HG02798 (cell line): Measurements from ENCODE around the gene HTT.

Source experiments
- ATAC-seq: cut with Tn5 transposase; IDR thresholded peaks from one replicate; pipeline ENCODE4 v1.9.1; 2021; ENCODE audit warnings: mild to moderate bottlenecking; ENCODE audit not compliant: unreplicated experiment, poor library complexity

Gene HTT

DNA sequence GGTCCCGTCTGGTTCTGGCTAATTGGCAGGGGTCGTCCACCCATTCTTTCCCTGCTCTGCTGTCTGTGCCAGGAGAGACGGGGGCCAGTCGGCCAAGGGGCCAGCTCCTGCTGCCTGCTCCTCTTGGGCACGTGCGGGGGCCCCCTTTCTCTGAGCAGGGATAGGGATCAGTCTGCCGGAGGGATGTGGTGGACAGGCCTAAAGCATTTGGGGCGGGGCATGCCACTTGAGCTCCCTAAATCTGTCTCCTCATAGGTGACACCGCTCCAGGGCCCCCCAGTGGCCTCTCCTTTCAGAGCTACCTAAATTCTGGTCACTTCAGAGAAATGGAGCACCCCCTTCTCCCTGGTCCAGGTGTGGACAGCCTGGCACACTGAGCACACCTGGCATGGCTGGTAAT, 170.3 kb downstream of the HTT start:
- no peak for ATAC-seq

DNA sequence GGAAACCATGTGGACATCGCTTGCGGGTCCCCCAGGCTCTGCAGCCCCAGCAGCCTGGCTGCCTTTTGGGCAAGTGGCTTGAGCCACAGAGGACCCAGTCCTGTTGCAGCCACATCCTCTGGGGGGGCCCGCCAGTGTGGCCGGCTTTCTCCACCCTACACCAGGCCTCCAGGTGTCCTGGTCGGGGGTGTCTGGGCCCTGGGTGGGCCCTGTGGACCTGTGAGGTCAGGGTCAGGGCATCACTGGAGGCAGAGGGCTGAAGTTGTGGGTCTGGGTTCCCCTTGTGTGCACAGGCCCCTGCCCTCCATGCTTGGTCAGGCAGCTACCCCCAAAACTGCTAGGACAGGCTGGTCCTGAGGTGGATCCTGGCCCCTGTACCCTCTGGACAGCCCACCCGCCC, 171.2 kb downstream of the HTT start:
- ATAC-seq, result no peak

DNA sequence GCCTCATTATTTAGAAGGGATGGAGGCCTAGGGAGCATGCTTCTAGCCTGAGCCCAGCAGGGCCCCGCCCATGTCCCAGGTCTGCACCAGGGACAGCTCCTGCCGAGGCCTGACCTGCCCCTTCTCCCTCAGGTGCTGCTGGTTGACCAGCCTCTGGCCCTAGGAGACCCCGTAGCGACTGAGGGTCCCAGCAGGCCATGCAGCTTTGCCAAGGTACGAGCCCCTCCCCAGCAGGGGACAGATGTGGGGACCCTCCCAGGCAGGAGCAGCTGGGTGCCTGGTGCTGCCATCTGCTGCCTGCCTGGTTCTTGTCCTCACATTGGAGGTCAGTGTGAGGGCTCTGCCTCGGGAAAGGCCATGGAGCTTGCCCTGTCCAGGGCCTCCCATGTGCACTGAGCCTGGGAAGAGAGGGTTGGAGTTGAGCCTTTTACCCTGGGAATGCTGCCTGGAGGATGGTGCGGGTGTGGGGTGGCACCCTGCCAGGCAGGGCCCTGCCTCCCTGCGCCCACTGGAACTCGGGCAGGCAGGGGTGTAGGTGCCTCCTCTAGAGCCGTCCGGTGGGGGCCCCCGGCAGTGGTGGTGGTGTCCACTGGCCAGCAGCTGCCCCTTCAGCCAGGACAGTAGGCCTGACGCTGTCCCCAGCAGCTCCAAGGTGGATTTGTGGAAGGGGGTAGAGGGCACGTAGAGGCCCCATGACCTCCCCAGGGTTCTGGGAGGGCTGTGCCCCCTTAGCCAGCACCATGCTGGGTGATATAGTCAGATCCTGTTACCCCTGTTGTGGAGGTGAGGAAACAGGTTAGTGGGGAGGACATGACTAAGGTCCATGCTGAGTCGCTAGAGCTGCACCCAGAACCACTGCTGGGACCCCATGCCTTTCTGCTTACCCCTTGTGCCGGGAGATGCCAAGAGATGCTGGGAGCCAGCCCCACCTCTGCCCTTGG, 172.2 kb downstream of the HTT start:
- ATAC-seq, result no peak

- ATAC-seq, result no peak
Observed at GRCh38 chr4:3247399-3248177, 173.1 kb downstream of the HTT start.

DNA sequence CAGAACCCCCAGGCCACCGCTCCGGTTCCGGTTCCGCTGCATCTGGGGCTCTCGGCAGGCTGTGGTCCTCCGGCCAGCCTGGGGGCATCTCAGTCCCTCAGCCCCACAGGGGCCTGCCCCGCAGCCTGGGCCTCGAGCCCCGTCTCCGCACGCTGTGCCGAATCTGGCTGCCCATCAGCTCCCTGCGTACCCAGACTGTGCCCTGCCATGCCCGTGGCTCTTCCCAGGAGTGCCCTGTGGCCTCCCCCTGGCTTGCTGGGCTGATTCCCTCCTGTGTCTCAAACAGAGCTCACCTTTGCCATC, 173.6 kb downstream of the HTT start:
- ATAC-seq, result no peak

- ATAC-seq, result no peak
Observed at GRCh38 chr4:3248811-3249661, 174.6 kb downstream of the HTT start, which contains the start of gene MSANTD1. Gene MSANTD1, plus strand, starts transcription at chr4:3249159. Its CDS starts 64 bp downstream, at chr4:3249223.

GRCh38 chr4:3249711-3250437, 175.4 kb downstream of the HTT start:
- ATAC-seq, result no peak

GRCh38 chr4:3250438-3250955, 176.0 kb downstream of the HTT start:
- no peak for ATAC-seq

GRCh38 chr4:3250956-3251690, 176.6 kb downstream of the HTT start:
- ATAC-seq, result no peak

DNA sequence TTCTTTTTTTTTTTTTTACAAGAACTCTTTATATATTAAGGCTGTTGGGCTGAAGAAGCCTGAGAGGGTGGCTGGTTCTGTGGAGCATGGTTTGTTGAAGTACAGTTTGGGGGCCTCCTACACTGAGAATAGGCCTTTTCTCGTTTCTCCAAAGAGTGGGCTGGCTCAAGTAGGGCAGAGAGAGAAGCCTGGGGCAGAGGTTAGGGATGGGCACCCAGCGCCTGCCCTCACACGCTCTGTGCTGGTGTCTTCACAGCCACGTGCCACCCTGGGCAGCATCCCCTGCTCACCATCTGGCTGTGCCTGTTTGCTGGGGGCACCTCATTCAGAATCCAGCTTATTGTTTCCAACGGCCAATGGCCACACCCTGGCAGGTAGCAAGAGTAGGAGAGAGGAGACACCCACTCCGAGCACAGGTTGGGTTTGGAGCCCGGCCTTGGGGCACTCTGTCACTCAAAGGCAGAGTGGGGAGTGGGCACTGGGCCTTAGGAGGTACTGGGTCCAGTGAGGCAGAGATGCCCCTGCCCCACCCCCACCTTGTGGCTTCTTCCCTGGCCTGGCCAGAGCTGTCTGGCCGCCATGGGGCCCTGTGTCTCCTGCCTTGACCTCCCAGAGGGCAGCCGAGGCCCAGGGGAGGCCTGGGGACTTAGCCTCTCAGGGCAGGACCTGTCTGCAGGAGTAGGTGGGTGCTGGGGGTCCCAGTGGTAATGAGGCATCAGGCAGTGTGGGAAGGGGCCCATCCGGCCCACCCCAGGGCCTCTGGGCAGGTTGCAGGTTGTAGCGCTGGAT, 177.4 kb downstream of the HTT start:
- ATAC-seq, result no peak

DNA sequence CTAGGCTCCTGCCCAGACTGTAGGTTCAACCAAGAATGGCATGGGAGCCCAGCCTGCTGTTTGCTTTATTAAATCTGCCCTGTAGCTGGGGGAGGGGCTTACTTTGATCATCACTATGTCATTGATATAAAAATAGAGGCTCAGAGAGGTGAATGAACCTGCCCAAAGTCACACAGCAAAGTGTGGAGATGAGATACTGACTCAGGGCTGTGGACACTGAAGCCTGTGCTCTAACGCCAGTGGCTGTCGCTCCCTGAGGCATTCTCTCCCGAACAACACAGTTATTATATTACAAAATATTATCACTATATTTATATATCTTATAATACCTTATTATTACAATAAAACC, 178.0 kb downstream of the HTT start:
- ATAC-seq, result no peak

GRCh38 chr4:3252831-3253641, 178.6 kb downstream of the HTT start:
- no peak for ATAC-seq

DNA sequence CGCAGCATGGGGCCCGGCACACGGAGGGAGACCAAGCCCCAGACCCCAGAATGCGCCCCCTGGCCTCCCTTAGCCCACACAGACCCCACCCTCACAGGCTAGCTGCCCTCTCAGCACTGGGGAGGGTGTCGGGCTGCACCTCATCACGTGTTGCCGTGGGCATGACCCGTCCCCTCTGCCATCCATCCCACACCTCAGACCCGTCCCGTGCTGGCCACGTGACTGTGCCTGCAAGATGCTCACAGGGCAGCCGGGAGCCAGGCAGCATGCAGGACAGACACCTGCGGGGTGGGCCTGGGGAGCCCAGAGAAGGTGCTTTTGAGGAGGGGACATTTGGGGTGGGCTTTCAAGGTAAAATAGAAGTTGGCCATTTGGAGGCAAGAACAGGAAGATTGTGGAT, 179.3 kb downstream of the HTT start:
- no peak for ATAC-seq

- no peak for ATAC-seq
Observed at GRCh38 chr4:3254302-3255131, 180.0 kb downstream of the HTT start.

DNA sequence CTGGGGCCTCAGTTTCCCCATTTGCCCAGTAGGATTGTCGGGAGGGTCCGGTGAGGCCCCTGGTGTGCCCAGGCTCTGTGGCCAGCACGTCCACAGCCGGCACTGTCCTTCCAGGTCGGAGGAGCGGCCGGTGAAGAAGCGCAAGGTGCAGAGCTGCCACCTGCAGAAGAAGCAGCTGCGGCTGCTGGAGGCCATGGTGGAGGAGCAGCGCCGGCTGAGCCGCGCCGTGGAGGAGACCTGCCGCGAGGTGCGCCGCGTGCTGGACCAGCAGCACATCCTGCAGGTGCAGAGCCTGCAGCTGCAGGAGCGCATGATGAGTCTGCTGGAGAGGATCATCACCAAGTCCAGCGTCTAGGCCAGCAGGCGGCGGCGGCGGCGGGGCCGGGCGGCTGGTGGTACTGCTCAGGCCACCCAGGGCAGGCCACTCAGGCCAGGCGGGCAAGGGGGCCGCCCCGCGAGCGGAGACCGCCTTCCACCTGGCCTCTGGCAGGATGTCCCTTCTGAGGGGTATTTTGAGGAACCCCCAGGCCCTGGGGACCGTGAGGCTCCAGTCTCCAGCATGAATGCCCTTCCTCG, 181.2 kb downstream of the HTT start:
- ATAC-seq, result no peak
